GDM1 (cell line): Measurements from ENCODE around the gene MBP.
A peak's percentile ranks its signal among the peaks of the same experiment; 100 is the strongest.

ENCODE experiments used
- DNase-seq: peaks from one replicate; lab custom pipeline; 2025; lab: John Stamatoyannopoulos, UW

The MBP gene

DNA sequence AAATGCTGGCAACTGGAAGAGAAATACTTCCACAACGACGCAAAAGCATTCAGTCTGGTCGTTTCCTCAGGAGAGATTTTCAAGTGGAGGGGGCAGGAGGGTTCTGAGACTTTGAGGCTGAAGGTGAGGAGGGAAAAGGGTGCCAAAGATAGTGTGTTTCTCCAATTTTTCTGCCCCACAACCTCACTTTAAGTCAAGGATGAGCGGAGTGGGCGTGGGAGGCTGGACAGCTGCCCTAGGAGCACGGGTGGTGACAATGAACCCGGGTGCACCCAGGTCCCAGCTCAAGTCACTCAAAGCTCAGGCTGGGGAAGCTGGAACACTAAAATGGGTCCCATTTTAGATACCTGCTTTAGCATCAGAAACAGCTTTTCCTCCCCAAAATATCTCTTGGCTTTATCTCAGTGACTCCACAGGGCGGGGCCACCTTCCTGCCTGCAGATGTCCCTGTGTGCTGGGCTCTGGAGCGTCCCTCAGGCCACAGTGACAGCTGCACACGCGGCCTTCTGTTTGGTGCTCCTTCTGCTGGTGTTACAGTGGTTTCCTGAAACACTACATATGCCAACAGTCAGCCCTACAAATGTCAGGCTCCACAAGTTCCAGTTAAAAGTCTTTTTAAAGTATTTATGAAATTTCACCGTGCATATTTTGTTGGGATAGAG lies 1.4 kb upstream of the MBP start:
- DNase-seq, result peak; percentile 71

DNA sequence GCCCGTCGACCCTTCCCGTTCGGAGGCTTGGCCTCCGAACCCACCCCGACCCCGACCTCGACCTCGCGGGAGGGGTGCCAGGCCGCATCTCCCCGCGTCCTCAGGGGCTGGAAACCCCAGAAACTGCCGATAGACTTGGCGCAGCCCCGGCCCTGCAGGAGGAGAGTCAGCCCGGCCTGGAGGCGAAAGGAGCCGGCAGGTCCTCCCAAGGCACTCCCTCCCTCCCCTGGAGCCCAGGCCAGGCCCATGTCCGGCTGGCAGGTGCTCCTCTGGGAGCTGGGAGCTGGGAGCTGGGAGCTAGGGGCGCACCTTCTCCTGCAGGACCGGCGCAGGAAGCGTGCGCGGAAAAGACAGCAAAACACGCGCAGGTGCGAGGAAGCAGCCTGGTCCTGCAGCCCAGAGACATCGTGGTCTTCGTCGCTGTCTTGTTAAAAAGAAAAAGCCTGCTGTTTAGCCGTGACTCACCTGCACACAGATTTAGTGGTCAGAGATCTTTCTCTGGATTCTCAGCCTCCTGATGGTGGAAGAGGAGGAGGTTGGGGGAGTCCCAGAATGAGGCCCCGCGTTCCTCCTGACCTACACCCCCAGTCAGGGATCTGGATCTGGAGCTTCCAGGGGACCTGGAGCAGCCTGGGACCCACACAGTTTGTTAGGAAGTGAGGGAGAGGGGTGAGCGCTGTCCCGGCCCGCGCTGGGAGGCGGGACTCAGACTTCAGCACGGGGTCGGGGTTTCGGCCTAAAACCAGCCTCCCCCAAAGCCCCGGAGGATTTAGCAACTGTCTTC lies 660 bp upstream of the MBP start:
- DNase-seq, result no peak

DNA sequence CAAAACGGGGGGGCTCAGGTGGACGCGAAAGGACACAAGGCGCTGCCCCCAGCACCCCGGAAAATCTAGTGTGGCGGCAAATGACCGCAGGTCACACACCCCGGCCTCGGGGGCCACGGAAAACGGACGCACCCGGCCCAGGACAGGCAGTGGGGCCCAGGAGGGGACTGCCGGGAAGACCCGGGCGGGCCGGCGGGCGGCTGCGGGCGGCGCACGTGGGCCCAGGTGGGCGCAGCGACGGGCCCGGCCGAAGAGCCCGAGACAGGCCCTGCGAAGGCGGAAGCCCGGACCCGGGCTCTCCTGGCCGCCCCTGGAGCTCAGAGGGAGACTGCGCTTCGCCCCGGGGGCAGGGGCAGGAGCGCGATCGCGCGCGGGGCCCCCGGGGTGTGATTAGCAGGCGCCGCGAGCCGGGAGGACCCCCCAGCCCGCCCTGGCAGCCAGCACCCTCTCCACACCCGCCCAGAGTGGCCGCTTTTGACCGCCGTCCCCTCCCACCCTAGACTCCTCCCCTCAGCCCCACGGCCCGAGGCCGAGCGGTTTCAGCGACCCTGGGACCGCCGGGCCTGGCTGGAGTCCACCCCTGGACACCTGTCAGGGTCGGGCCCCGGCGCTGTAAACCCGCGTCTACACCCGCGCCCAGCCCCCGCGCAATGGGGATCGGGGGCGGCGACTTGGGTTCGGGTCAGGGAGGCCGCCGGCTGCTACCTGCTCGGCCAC lies 773 bp downstream of the MBP start:
- peak; percentile 46 for DNase-seq

DNA sequence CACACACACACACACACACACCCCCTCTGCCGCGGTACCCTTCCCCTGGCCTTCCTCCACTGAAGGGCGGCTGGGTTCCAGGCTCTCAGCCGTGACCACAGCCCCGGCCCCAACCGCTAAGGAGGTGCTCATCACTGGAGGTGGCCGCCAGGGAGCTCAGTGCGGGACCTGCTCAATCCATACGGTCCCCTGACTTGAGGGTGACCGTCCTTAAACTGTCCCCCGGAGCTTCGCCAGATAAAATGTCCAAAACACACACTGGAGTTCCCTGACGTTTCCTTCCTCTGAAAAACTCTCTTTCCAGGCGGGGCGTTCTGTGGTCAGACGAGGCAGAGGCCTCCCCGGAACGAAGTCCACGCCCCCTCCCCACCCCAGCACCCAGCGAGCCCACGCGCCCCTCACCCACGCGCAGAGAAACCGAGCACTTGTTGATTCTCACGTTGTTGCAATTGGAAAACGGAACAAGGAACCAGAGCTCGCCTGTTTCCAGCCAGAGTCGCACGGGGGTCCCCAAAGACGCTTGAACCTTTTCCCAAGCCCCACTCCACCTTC lies 1.4 kb downstream of the MBP start:
- peak; percentile 67 for DNase-seq

DNA sequence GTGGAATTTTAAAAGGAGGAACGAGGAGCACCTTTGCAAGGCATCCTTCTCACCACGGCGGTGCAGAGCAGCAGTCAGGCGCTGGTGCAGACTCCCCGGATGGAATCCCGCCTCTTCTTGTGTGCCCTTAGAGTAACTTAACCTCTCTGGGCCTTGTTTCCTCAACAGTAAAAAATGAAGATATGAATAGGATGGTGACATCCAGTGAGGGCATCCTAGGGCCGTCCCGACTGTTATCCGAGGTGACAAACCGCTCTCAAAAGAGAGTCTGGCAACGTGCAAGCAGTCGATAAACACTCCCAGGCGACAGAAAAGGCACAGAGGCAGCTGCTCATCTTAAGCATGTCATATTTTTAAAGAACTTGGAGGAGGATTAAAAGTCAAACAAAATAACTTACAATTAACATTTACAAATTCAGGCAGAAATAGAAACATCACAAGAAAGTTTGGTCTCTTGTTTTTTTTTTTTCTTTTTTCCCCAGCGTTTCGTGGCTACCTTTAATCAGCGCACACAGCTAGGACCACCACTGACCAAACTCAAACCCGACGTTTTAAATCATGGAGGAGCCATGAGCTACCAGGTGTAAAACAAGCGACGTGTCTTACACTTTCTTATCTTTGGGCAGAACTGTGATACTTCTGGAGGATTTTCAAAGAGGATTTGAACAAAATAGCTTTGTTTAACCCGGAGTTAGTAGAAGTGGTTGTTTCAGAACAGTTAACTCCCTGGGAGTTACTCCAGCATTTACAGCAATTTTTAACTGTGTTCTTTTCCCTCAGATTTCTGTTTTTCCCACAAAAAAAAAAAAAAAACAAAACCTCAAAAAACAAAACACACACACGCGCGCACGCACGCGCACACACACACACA lies 2.1 kb downstream of the MBP start:
- DNase-seq, result no peak

DNA sequence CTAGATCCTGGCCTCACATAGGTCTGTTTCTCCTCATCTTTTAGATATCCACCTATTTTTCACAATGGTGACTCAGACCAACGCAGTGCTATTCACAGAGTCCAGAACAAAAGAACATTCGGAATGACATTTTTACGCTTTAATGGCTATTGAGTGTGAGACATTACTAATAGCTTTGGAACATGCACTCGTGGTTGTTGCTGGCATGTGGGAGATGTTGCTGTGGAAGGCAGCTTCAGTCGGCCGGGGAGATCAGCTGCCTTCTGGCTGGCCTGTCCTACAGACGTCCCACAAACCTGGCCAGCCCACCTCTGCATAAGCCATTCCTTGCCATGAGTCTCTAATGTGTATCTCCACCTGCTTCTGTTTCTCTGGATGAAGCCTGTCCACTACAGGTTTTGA lies 3.4 kb downstream of the MBP start:
- DNase-seq, result no peak

DNA sequence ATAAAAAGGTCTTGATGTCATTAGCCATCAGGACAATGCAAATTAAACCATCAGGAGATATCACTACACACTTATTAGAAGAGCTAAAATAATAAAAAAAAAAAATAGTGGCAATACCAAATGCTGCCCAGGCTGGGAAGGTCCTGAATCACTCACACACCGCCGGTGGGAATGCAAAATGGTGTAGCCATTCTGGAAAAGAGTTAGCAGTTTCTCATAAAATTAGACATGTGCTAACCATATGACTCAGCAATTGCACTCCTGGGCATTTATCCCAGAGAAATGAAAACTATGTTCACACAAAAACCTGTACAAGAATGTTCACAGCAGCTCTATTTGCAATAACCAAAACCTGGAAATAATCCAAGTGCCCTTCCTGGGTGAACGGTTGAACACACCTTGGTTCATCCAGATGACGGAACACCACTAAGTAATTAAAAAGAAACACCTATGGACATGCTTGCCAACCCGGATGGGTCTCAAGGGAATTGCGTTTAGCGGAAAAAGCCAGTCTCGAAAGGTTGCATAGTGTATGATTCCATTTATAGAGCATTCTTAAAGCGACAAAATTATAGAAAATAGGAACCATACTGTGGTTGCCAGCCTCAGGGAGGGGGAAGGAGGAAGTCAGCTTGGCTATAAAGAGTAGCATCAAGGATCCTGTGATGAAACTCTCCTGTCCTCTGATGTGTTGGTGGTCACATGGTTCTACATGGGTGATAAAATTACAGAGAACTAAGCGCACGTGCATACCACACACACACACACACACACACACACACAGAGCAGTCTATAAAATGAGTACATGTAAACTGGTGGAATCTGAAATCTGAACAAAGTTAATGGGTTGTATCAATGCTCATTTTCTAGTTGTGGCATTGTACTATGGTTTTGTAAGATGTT lies 4.6 kb downstream of the MBP start:
- DNase-seq, result peak; percentile 71

DNA sequence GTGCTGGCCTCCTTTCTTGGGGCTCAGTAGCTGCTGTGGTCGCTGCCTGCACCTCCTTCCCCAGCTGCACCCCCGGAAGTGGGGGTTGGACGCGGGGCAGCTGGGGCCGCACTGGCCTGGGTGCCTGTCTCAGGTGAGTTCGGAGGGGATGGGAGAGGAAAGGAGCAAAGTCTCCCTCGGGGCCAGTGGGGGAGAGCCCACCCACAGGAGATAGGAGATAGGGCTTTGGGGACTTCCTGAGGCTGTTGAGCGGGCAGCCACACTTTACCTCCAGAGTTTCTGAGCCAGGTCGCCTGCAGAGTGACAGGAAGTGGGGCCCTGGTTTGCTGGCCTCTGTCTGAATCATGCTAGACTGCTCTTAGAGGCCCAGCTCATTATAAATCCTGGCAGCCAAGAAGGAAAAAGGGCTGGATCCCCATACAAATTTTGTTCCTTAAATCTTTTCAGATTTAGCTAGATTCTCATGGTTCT lies 8.1 kb downstream of the MBP start:
- DNase-seq, result no peak

DNA sequence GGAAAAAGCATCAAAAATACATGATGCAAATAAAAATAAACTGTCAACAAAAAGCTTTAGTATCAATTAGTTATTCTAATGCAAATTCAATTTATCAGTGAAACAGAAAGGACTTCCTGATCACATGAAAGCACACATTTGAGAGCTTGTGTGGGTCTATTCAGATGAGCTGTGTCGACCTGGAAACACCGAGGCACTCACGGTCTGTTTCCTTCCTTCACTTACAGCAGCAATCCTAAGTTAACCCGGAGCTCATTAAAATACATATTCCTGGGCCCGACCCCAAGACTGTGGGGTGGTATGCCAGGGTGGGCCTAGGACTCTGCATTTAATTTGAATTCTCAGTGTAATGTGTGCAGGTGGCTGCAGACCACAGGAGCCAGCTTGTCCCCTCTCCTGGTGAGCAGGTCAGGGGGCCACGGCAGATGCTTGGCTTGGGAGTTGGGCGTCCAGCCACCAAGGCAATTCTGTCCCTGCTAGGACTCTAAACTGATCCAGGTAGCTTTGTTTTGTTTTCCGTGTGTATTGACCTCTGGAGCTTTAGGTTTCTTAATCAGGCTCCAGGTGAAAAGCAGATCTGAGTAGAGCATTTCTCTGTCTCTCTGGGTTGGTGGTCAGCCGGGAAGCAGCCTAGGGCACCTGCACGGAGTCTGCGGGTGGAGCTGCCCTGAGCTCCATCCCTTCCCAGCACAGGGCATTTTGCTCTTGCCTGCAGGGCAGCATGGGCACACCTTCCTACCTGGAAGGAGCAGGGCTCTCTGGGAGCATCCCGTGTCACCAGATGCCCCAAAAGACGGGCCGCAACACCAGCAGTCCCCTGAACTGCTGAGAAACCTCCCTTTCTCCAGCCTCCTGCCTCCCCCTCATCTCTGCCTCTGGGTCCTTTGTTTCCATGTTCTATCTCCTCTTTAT lies 9.0 kb downstream of the MBP start:
- DNase-seq, result no peak

DNA sequence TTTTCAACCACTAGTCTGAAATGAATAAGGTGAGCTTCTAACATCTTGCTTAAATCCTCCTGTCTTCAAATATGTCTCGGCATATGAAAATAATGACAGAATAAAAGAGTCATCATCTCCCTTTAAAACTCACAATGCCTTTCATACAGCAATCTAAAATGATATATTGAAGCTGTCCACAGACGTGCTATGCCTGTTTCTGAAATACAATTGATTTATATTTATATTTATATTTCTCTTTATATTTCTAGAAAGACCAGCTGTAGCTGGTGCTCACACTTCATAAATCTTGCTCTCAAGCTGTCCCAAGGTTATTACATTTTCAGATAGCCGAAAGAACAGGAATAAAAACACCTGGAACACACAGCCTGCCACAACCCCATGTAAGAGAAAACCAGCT lies 11.1 kb downstream of the MBP start:
- no peak for DNase-seq

DNA sequence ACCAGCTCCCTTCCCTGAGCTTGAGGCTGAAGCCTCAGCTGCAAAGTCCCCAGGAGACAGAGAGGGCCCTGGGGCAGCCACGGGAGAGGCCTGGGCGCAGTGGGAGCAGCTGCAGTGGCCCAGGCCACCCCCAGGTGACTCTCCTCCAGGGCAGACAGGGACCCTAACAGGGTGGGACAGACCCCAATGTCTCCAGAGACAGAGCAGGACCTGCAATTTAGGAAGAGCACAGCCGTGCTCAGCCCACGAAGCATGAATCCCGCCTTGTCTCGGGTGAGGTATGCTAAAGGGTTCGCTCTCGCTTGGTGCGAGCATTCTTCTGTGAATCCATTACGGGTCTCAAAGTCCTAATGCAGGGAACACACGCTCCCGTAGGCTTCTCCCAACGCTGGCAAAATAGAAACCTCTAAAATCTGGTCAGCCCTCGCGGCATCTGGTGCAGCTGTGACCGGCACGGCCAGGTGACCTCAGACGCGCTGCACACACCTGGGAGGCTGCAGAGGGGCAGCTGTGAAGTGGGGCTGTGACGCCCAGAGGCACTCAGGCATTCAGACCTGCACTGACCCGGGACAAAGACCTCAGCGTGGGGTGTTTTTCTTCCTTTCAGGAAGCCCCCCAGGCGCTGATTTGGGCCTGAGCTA lies 12.6 kb downstream of the MBP start:
- DNase-seq, result no peak

DNA sequence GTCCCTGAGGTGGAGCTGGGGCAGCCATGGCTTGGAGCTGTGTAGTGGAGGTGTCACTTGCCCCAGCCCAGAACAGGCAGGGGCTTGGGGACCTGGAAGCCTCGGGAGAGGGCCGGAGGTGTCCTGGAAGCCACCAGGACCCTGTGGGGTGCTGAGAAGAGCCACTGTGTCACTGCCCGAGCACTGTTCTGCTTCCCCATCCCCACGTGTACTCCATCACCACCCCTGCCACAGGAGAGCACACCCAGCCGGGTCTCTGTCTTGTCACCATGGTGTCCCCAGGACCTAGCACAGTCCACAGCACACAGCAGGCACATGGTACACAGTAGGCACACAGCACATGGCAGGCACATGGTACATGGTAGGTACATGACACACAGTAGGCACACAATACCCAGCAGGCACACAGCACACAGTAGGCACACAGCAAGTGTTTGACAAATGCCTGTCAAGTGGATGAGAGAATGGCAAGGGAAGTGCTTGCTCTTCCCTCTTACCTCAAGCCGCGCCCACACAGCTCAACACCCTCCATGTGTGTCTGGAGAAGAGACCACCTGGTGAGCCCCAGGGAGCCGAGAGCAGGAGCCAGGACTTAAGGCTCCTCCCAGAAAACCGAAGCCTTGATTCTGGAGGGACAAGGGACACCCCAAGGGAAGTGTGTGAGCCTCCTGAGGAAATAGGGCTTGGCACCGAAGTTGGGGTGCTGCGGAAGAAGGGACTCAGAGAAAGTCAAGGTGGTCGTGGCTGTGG lies 13.3 kb downstream of the MBP start:
- no peak for DNase-seq

DNA sequence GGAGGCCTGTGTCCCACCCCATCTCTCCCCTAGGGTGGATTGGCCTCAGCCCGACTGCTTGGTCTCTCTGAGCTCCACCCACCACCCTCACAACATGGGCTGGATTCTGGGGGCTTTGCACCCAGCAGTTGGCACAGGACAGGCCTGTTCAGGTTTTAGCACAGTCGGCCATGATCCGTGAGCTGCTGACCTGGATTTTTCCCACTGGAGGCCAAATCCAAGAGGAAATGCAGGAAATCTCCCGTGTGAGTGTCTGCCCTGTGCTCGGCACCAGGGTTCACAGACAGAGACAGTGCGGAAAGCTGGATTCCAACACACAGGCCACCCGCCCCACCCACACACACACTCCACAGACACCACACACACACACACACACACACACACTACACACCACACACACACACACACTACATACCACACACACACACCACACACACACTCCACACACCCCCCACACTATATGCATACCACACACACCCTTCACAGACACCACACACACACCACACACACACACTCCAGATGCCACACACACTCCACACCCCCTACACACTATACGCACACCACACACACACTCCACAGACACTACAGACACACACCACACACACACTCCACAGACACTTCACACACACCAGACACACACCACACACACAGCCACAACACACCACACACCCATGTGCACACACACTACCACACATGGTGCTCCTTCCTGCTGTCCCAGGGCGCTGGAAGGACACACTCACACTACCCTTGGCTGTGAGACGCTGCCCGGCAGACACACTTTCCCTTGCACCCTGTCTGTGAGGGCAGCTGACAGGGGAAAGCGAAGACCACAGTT lies 14.1 kb downstream of the MBP start:
- no peak for DNase-seq

DNA sequence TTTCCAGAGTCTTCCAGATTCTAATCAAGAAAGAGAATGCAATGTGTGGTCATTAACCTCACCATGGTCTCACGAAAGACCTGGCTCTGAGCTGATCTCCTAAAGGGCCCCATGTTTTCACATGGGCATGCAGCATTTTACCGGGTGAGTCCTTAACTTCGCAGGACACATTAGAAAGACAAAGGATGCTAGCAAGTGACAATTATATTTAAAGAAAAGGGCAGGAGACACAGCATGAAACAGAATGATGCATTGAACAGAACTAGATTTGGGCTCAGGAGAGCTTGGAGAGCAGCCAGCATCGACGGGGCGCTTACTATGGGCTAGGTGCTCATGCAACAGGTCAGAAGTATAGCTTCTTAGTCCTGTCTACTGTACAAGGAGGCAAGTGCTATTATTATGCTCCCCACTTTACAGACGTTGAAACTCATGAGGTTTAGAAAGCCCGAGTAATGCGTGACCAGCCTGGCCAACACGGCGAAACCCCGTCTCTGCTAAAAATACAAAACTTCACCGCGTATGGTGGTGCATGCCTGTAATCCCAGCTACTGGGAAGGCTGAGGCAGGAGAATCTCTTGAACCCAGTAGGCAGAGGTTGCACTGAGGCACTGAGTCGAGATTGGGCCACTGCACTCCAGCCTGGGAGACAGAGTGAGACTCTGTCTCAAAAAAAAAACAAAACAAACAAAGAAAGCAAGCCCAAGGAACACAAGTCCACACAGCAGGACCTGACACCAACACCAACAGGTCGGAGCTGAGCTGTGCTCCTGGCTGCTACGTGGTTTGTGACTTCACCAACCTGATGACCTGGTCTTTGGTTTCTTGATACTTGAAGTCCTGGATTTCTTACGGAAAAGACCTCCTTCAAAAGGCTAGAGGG lies 16.1 kb downstream of the MBP start:
- DNase-seq, result no peak

DNA sequence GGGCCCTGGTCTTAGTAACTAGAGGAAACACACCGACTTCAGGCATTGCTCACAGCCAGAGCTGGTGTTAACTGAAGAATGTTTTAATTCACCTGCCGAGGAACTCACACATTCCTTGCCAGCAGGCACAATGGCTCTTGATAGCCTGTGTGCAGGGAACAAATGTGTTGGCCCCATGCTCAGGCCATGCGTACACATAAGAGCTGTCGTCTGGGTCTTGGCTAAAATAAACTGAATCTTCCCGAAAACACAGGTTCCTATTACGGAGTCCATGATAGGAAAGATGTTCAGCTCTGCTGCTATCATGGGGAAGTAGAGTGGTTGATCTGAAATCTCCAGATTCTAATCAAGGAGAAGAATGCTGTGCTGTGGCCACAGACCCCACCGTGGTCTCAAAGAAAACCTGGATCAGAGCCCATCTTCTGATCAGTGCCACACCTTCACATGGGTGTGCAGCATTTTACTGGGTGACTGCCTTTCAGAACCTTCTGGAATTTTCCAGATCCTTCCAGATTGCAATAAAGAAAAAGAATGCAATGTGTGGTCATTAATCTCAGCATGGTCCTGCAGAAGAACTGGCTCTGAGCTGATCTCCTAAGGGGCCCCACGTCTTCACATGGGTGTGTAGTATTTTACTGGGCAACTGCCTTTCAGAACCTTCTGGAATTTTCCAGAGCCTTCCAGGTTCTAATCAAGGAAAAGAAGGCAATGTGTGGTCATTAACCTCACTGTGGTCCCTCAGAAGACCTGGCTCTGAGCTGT lies 17.2 kb downstream of the MBP start:
- no peak for DNase-seq
